B cell (primary cell): ENCODE data around the gene SLC1A1. TPM values are rescaled to one million over a fixed set of nuclear protein-coding genes. Genes with fewer than 3 reads are reported as not detected.

Experiments used
- ATAC-seq: fragments of 200-7000 bp; cut with Tn5 transposase; one replicate; pipeline ENCODE4 v1.10.0; 2021; ENCODE audit warnings: low read depth, mild to moderate bottlenecking, moderate number of reproducible peaks, moderate library complexity
- CTCF ChIA-PET: fragments of 350-600 bp; sonication (Branson Sonifier 250); formaldehyde crosslinking; loops from one replicate; lab custom pipeline; 2021; ENCODE audit warnings: antibody characterized with exemption, inconsistent platforms; lab: Charles Lee
- POLR2A ChIA-PET: fragments of 350-600 bp; sonication (Branson Sonifier 250); formaldehyde crosslinking; loops from one replicate; lab custom pipeline; 2021; ENCODE audit warnings: antibody characterized with exemption; lab: Charles Lee
- DNase-seq: peaks from one replicate; pipeline ENCODE4 v3.0.0; 2013
- H2AFZ ChIP-seq: 2 replicates; pipeline ENCODE4 v1.6.1; 2012; ENCODE audit warnings: mild to moderate bottlenecking, low read depth, low read length; ENCODE audit not compliant: insufficient read depth, poor library complexity, severe bottlenecking
- H3K27ac ChIP-seq, 2 donors: 1 replicate in 1 of 2; 2 replicates in 1 of 2; pipeline ENCODE4 v1.5.1; 2012 to 2013; ENCODE audit warnings: low read length in 2 of 2, mild to moderate bottlenecking in 2 of 2, moderate library complexity in 1 of 2
- H3K27me3 ChIP-seq, 4 experiments: fragments of 200-600 bp in 1 of 4; sonication (generic) in 1 of 4; replicated peaks in 1 of 4; 1 replicate in 2 of 4; 2 replicates in 2 of 4; pipeline versions ENCODE4 v1.6.1 to v1.7.0; 2013 to 2016; ENCODE audit warnings: low read length in 3 of 4, mild to moderate bottlenecking in 2 of 4, mixed read lengths in 1 of 4, moderate library complexity in 1 of 4; ENCODE audit not compliant: insufficient read depth in 4 of 4, control insufficient read depth in 3 of 4; ENCODE audit errors: control extremely low read depth in 1 of 4
- H3K36me3 ChIP-seq, 2 experiments: replicated peaks in 1 of 2; 1 replicate in 1 of 2; 2 replicates in 1 of 2; pipeline versions ENCODE4 v1.6.1 to v1.7.1; 2013; ENCODE audit warnings: low read length in 1 of 2; ENCODE audit not compliant: insufficient read depth in 2 of 2, control insufficient read depth in 1 of 2; ENCODE audit errors: control extremely low read depth in 1 of 2, extremely low read depth in 1 of 2
- H3K4me1 ChIP-seq, 2 donors: fragments of 200-600 bp in 1 of 2; sonication (generic) in 1 of 2; 1 replicate in 1 of 2; 2 replicates in 1 of 2; pipeline versions ENCODE4 v1.5.1 to v1.6.1; 2013 to 2017; ENCODE audit warnings: low read length in 2 of 2; ENCODE audit not compliant: control insufficient read depth in 2 of 2, insufficient read depth in 2 of 2
- H3K4me2 ChIP-seq: replicated peaks from 2 replicates; pipeline ENCODE3; 2012; ENCODE audit warnings: mild to moderate bottlenecking, low read depth, low read length; ENCODE audit not compliant: poor library complexity, severe bottlenecking
- H3K4me3 ChIP-seq, 5 experiments: fragments of 200-600 bp in 1 of 5; sonication (generic) in 1 of 5; 1 replicate in 3 of 5; 2 replicates in 2 of 5; pipeline versions ENCODE4 v1.5.1 to v1.7.0; 2011 to 2016; ENCODE audit warnings: low read length in 4 of 5, mild to moderate bottlenecking in 4 of 5, low read depth in 2 of 5, control low read depth in 1 of 5, moderate library complexity in 1 of 5; ENCODE audit not compliant: insufficient read depth in 1 of 5; ENCODE audit errors: control extremely low read depth in 1 of 5, extremely low read depth in 1 of 5
- H3K79me2 ChIP-seq: fragments of 200-600 bp; sonication (generic); one replicate; pipeline ENCODE4 v1.6.0; 2016; ENCODE audit warnings: low read length; ENCODE audit not compliant: control insufficient read depth, insufficient read depth
- H3K9ac ChIP-seq: fragments of 200-600 bp; sonication (generic); 2 replicates; pipeline ENCODE4 v1.6.1; 2017; ENCODE audit warnings: mild to moderate bottlenecking, low read length, moderate library complexity
- H3K9me3 ChIP-seq, 3 donors: one replicate each; pipeline versions ENCODE4 v1.6.1 to v1.7.1; 2013; ENCODE audit warnings: low read length in 2 of 3; ENCODE audit not compliant: control insufficient read depth in 2 of 3, insufficient read depth in 1 of 3; ENCODE audit errors: control extremely low read depth in 1 of 3
- H4K20me1 ChIP-seq: 2 replicates; pipeline ENCODE4 v1.6.0; 2012; ENCODE audit warnings: mild to moderate bottlenecking, low read length; ENCODE audit not compliant: insufficient read depth, control insufficient read depth, poor library complexity, severe bottlenecking
- H3K27ac Mint-ChIP-seq: one replicate; pipeline ENCODE4 v1.8.0; 2021; ENCODE audit warnings: mixed read lengths
- H3K27me3 Mint-ChIP-seq: one replicate; pipeline ENCODE4 v1.8.0; 2021; ENCODE audit warnings: mixed read lengths
- H3K4me1 Mint-ChIP-seq: one replicate; pipeline ENCODE4 v1.8.0; 2021; ENCODE audit warnings: mixed read lengths
- H3K4me3 Mint-ChIP-seq: one replicate; pipeline ENCODE4 v1.8.0; 2021; ENCODE audit warnings: mixed read lengths
- H3K9me3 Mint-ChIP-seq: one replicate; pipeline ENCODE4 v1.8.0; 2022; ENCODE audit warnings: mixed read lengths; ENCODE audit not compliant: insufficient read depth
- CTCF ChIP-seq: fragments of 200-600 bp; IDR thresholded peaks from one replicate; pipeline ENCODE4 v1.8.0; 2022; ENCODE audit warnings: antibody characterized with exemption, mild to moderate bottlenecking
- EZH2 ChIP-seq: IDR thresholded peaks from 2 replicates; pipeline ENCODE4 v1.6.1; 2012; ENCODE audit warnings: borderline replicate concordance, low read depth, mild to moderate bottlenecking, moderate library complexity, low read length; ENCODE audit not compliant: insufficient read depth, poor library complexity, severe bottlenecking
- WGBS: methylation state at CpG from one replicate; pipeline ENCODE4 v1.1.5; 2013; ENCODE audit warnings: missing lambda C conversion rate; ENCODE audit not compliant: insufficient coverage; 5-methylcytosine and 5-hydroxymethylcytosine counted together
- intact Hi-C: fragments of 100-400 bp; cut with micrococcal nuclease; formaldehyde crosslinking; loops from one replicate; pipeline ENCODE4 v1.10.0; 2022
- polyA plus RNA-seq: library from polyadenylated mRNA; depleted of rRNA; stranded (reverse); fragments of >200 nt; gene quantifications from 2 replicates; pipeline ENCODE4 v1.2.3, GENCODE V29; 2012
- total RNA-seq, 2 donors: library from RNA; stranded (reverse); fragments of 120-200 nt in 1 of 2; gene quantifications; 1 replicate in 1 of 2; 2 replicates in 1 of 2; pipeline versions ENCODE4 v1.2.3 to v1.2.4, GENCODE V29; 2013 to 2022

Gene SLC1A1
- total and polyA plus RNA-seq, 2 donors (not counting 1 experiment from before 2014, with no cell fraction given): 0.10 to 0.54 TPM

- intact Hi-C loops: no loop called here
- no peak overlapping the region for H3K9ac ChIP-seq
- Mint-ChIP-seq H3K9me3 (no peaks in the 10 kb centered on the region), H3K4me3 (no peak overlapping the region), H3K27me3 (no peaks in the 10 kb centered on the region), H3K4me1 (no peaks in the 10 kb centered on the region), H3K27ac (no peak overlapping the region)
- H3K9me3 ChIP-seq: no peaks in the 10 kb centered on the region
- no peak overlapping the region for H2AFZ ChIP-seq
- DNase-seq (no peak), ATAC-seq (no peak)
- ChIA-PET CTCF (no interaction called here), POLR2A (no interaction called here)
- no peaks in the 10 kb centered on the region for H4K20me1 ChIP-seq
- H3K36me3 ChIP-seq: no peaks in the 10 kb centered on the region
- no peak overlapping the region for H3K4me2 ChIP-seq
- no peak overlapping the region for H3K4me3 ChIP-seq
- no peak overlapping the region for H3K27ac ChIP-seq
- H3K27me3 ChIP-seq: no peaks in the 10 kb centered on the region
- H3K4me1 ChIP-seq: no peaks in the 10 kb centered on the region
- no peak for TF ChIP-seq CTCF
- TF ChIP-seq EZH2: no peak
- 91% methylated on average over 6 of the region's 8 CpGs for WGBS
- no peaks in the 10 kb centered on the region for H3K79me2 ChIP-seq
Observed at GRCh38 chr9:4514252-4515128, 24.2 kb downstream of the SLC1A1 start.

- H3K4me2 ChIP-seq: no peak overlapping the region
- ATAC-seq (no peak), DNase-seq (no peak)
- no peaks in the 10 kb centered on the region for H3K9me3 Mint-ChIP-seq
- H3K9ac ChIP-seq: no peak overlapping the region
- intact Hi-C loops: no loop called here
- ChIA-PET POLR2A (no interaction called here), CTCF (no interaction called here)
- H3K9me3 ChIP-seq: no peaks in the 10 kb centered on the region
- no peaks in the 10 kb centered on the region for H3K4me1 Mint-ChIP-seq
- no peak overlapping the region for H3K27ac Mint-ChIP-seq
- no peak overlapping the region for H3K4me3 ChIP-seq
- no peaks in the 10 kb centered on the region for H4K20me1 ChIP-seq
- TF ChIP-seq CTCF (no peak), EZH2 (no peak)
- no peaks in the 10 kb centered on the region for H3K27me3 Mint-ChIP-seq
- no peak overlapping the region for H3K4me3 Mint-ChIP-seq
- H3K36me3 ChIP-seq: no peaks in the 10 kb centered on the region
- H3K4me1 ChIP-seq: no peaks in the 10 kb centered on the region
- no peaks in the 10 kb centered on the region for H3K27me3 ChIP-seq
- no peak overlapping the region for H2AFZ ChIP-seq
- no peak overlapping the region for H3K27ac ChIP-seq
- H3K79me2 ChIP-seq: no peaks in the 10 kb centered on the region
- WGBS: no CpG with 5 or more reads among the region's 1 CpG
Observed at GRCh38 chr9:4515958-4516375, 25.7 kb downstream of the SLC1A1 start.
